ENCODE results near the gene CYB5A.
"Not testable (repeated sequence)": the region's sequence is repeated elsewhere in the genome, so short reads cannot be mapped to it uniquely, and the experiment has no call there.

Gene CYB5A, protein sequence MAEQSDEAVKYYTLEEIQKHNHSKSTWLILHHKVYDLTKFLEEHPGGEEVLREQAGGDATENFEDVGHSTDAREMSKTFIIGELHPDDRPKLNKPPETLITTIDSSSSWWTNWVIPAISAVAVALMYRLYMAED

DNA sequence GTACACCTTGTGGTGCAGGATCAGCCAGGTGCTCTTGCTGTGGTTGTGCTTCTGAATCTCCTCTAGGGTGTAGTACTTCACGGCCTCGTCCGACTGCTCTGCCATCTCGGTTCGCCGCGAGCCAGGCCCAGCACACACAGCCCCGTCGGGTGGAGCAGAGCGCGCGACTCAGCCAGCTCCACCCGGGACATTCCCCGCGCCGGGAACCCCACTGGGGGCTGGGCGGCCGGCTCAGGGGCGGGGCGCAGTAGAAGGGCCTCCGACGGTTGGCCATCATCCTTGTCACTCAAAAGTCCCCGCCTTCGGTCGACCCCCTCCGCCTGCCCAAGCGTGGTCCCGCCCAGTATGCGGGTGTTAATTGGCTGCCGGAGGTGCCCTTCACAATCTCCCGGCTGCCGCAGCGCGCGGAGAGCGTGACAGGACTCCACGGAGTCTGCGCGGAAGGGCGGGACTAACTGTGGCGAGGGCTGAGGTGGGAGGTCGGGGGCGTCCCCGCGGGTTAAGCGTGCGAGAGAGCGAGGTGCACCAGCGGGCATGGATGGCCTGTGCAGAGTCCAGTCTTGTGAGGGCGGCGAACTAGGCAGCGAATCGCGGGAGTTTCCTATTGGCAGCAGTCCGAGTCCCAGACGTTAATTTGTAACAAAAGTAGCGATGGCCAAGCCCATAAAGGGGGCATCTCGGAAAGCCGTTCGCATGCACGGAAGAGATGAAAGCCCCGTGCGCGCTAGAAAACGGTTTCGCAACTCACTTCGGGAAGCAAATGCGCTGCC is at the start of gene CYB5A:
CYB5A (minus strand) TSS at position 193 of the 770 bp plus-strand sequence; CDS start at position 105, 88 bp downstream.
- DNase-seq: peak; percentile 87

- DNase-seq: no peak
Measured at GRCh38 chr18:74337912-74338309, 46.1 kb upstream of the CYB5A start.

GRCh38 chr18:74337155-74337911 is 45.6 kb upstream of the CYB5A start:
- DNase-seq: no peak

- DNase-seq: no peak
Measured at GRCh38 chr18:74336656-74337055, 44.9 kb upstream of the CYB5A start.

- no peak for DNase-seq
Measured at GRCh38 chr18:74334242-74334893, 42.6 kb upstream of the CYB5A start.

- DNase-seq: no peak
Measured at GRCh38 chr18:74333091-74333490, 41.3 kb upstream of the CYB5A start.

DNA sequence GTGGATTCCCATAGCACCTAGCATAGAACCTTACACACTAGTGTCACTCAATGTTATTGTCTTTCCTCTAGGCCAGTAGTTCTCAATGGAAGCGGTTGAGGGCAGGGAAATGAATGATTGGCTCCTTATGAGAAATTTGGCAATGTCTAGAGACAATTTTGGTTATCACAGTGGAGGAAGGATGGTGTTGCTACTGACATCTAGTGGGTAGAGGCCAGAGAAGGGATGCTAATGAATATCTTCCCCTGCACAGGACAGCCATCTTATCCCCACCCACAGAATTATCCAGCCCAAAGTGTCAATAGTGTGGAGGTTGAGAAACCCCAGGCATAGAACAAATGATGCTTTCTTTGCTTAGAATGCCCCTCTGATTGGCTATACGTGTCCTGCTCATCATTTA is 39.6 kb upstream of the CYB5A start:
- no peak for DNase-seq

DNA sequence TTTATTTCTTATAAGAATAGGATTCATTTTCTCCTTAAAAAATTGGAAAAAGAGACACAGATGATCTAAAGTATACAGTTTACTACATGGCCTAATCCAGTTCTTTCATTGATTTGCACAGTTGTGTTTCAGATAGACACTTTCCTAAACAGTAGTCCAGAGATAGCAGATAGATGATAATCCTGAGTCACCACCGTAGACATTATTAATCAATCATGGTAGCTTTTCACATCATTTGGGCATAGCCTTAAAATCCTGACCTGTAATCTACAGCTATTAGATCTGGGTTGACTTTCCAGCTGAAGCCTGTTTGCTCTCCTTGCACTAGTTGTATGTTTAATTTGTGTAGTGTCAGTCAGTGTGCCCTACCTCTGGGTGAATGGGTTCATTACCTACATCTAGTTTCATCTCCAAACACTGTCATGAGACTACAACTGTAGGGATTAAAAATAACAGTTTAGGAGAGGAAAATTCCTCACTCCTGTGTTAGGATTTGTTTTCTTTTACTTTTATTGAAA is 38.0 kb upstream of the CYB5A start:
- no peak for DNase-seq

DNA sequence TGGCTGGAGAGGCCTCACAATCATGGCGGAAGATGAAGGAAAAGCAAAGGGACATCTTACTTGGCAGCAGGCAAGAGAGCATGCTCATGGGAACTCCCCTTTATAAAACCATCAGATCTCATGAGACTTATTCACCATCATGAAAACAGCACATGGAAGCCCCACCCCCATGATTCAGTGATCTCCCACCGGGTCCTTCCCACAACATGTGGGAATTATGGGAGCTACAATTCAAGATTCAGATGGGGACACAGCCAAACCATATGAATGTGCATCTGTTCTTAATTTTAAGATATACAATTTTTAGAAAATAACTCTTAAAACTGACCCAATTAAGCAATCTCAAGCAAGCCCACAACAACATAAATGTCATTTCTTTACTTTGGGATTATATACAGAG is 36.4 kb upstream of the CYB5A start:
- no peak for DNase-seq

- DNase-seq: not testable (repeated sequence)
Measured at GRCh38 chr18:74326791-74327190, 35.0 kb upstream of the CYB5A start.

DNA sequence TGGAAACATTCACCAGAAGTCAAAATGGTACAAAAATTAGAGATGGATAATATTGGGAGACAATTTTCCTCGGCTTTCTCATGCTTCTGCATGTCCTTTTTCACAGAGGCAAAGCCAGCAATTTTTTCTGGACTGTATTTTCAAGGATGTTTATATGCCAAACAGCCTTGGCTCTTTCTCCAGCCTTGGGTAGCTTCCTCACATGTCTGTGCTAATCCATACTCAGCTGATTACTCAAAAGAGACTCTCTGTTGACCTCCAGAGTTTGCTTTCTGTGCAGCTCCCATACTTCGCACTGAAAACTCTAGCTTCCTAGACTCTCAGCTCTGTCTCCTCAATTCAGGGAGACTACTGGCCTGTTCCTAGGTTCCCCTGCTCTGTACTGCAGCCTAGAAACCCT is 34.5 kb upstream of the CYB5A start:
- no peak for DNase-seq

- DNase-seq: no peak
Measured at GRCh38 chr18:74316257-74317170, 24.8 kb upstream of the CYB5A start.

DNA sequence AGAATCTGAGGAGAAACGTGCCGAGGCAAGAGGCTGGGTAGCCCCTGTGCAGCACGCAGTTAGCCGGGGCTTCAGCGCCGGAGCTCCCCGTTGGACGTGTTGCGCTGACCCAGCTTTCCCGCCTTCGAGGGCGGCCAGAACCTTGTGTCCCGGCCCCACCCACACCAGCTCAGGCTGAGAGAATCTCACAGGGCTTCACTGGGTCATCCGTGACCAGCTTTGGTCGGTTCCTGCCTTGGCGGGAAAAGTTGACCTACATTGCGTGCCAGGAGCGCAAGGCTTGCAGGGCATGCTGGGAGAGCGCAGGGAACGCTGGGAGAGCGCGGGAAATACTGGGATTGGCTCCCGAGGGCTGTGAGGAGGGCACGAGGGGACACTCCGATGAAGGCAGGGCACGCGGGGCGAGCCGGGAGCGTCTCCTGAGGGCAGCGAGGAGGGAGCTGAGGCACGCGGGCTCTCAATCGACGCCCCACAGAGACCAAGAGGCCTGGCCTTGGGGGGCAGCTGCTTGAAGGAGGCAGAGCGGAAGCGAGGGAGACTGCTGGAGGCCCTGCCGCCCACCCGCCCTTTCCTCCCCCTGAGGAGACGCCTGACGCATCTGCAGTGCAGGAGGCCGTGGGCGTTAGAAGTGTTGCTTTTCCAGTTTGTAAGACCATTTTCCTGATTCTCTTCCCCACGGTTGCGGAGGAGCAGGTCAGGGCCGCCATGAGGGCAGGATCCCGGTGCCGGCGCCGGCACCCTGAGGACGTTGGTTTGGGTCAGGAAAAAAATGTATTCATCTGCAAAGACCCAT is 23.9 kb upstream of the CYB5A start, which contains the start of gene C18orf63:
C18orf63 (plus strand) TSS at position 376 of the 793 bp plus-strand sequence. CDS start 2,027 bp downstream, outside the sequence.
- DNase-seq: no peak

GRCh38 chr18:74314759-74315463 is 23.1 kb upstream of the CYB5A start:
- no peak for DNase-seq

GRCh38 chr18:74311000-74311399 is 19.2 kb upstream of the CYB5A start:
- DNase-seq: no peak

DNA sequence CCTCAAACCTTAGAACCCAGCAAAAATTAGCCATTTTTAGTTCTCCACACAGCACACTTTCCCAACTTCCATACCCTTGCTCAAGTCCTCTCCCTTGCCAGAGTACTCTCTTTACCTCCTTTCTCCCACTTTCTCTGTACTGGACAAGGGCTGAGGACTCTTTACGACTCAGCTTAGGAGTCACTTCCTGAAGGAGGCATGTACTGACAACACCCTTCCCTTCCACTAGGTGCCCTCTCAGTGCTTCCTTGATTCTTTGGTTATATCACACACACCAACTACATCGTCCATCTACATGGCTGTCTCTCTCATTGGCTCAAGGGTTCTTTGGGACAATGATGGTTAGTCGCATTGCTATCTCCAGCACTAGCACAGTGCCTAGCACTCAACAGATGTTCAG is 18.6 kb upstream of the CYB5A start:
- no peak for DNase-seq

DNA sequence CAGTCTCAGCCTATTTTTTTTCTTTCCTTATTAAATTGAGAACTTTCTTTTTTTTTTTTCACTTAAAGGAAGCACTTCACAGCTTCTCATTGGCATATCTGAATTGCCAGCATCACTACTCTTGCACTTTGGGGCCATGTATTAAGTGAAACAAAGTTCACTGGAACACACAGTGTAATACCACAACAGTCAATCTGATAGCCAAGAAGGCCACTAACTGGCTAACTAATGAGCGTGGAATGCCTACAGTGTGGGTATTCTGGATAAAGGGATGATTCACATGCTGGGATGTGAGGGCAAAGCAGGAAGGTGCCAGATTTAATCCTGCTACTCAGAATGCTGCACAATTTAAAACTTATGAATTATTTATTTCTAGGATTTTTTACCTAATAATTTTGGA is 12.2 kb upstream of the CYB5A start:
- DNase-seq: no peak

- DNase-seq: no peak
Measured at GRCh38 chr18:74303306-74303705, 11.5 kb upstream of the CYB5A start.

DNA sequence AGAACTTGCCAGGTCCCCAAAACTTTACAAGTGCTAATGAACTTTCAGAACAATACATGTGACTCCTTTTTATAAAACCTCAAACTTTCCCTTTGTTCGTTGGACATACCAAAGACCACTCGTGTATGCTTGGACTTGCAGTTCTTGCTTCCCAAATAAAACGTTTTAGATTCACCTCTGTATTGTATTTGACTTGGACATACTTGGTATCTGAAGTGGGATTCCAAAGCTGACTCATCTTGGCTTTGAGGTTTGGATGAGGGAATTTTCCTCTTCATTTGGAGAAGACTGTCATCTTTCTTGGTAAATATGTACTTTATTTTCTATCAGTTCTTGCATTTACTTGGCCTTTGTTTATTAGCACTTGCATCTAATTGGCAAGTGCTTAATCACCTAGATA is 8.0 kb upstream of the CYB5A start:
- no peak for DNase-seq

- no peak for DNase-seq
Measured at GRCh38 chr18:74299162-74299561, 7.4 kb upstream of the CYB5A start.

Data from NCI-H1048 (cell line).